ENCODE results near the gene MPDZ.

The MPDZ gene

GRCh38 chr9:13128266-13128860 lies 151.1 kb downstream of the MPDZ start:
- no peak for DNase-seq

GRCh38 chr9:13127131-13127530 lies 152.4 kb downstream of the MPDZ start:
- DNase-seq = no peak

- DNase-seq = no peak
These were observed 154.2 kb downstream of the MPDZ start for GRCh38 chr9:13125261-13125660.

GRCh38 chr9:13122756-13123369 lies 156.6 kb downstream of the MPDZ start:
- DNase-seq = no peak

GRCh38 chr9:13118313-13118712 lies 161.2 kb downstream of the MPDZ start:
- DNase-seq = no peak

GRCh38 chr9:13116292-13116691 lies 163.2 kb downstream of the MPDZ start:
- DNase-seq = no peak

- DNase-seq = no peak
These were observed 165.7 kb downstream of the MPDZ start for GRCh38 chr9:13113751-13114150.

- DNase-seq = no peak
These were observed 166.3 kb downstream of the MPDZ start for GRCh38 chr9:13113216-13113615.

- DNase-seq = no peak
These were observed 167.7 kb downstream of the MPDZ start for GRCh38 chr9:13111778-13112177.

GRCh38 chr9:13110766-13111417 lies 168.6 kb downstream of the MPDZ start:
- DNase-seq = no peak

GRCh38 chr9:13109781-13110180 lies 169.7 kb downstream of the MPDZ start:
- DNase-seq = no peak

GRCh38 chr9:13107008-13107407 lies 172.5 kb downstream of the MPDZ start:
- no peak for DNase-seq

- no peak for DNase-seq
These were observed 178.4 kb downstream of the MPDZ start for GRCh38 chr9:13100914-13101572.

GRCh38 chr9:13095056-13095455 lies 184.4 kb downstream of the MPDZ start:
- no peak for DNase-seq

GRCh38 chr9:13090628-13091027 lies 188.9 kb downstream of the MPDZ start:
- DNase-seq = no peak

GRCh38 chr9:13089666-13090065 lies 189.8 kb downstream of the MPDZ start:
- DNase-seq = no peak

GRCh38 chr9:13088720-13089427 lies 190.6 kb downstream of the MPDZ start:
- no peak for DNase-seq

- DNase-seq = no peak
These were observed 195.4 kb downstream of the MPDZ start for GRCh38 chr9:13083963-13084528.

- DNase-seq = no peak
These were observed 196.1 kb downstream of the MPDZ start for GRCh38 chr9:13083366-13083765.

GRCh38 chr9:13082796-13083195 lies 196.7 kb downstream of the MPDZ start:
- no peak for DNase-seq

- DNase-seq = no peak
These were observed 201.3 kb downstream of the MPDZ start for GRCh38 chr9:13078164-13078563.

- no peak for DNase-seq
These were observed 202.9 kb downstream of the MPDZ start for GRCh38 chr9:13076616-13077015.

GRCh38 chr9:13071921-13072320 lies 207.6 kb downstream of the MPDZ start:
- no peak for DNase-seq

Data from cortex of kidney (tissue), 1 donor.